ENCODE data around the gene ETFB.

The ETFB gene

GRCh38 chr19:51325161-51325976 lies 40.8 kb downstream of the ETFB start:
- H3K4me3 ChIP-seq (ENCODE audit: low read length) = no peak overlapping the region
- TF ChIP-seq CTCF (conservative IDR thresholded peaks at IDR 0.05; ENCODE audit: low read length) = no peak
- DNase-seq (ENCODE audit: low read depth) = no peak

- no peak for TF ChIP-seq CTCF (conservative IDR thresholded peaks at IDR 0.05; ENCODE audit: low read length)
- H3K4me3 ChIP-seq (ENCODE audit: low read length) = no peak overlapping the region
- DNase-seq (ENCODE audit: low read depth) = no peak
Observed at GRCh38 chr19:51324167-51324481, 42.1 kb downstream of the ETFB start.

GRCh38 chr19:51323481-51324166 lies 42.6 kb downstream of the ETFB start:
- TF ChIP-seq CTCF (conservative IDR thresholded peaks at IDR 0.05; ENCODE audit: low read length) = no peak
- no peak for DNase-seq (ENCODE audit: low read depth)
- H3K4me3 ChIP-seq (ENCODE audit: low read length) = no peak overlapping the region

GRCh38 chr19:51321799-51322198 lies 44.4 kb downstream of the ETFB start:
- no peak overlapping the region for H3K4me3 ChIP-seq (ENCODE audit: low read length)
- DNase-seq (ENCODE audit: low read depth) = no peak
- no peak for TF ChIP-seq CTCF (conservative IDR thresholded peaks at IDR 0.05; ENCODE audit: low read length)

GRCh38 chr19:51320280-51320657 lies 45.9 kb downstream of the ETFB start:
- DNase-seq (ENCODE audit: low read depth) = no peak
- TF ChIP-seq CTCF (conservative IDR thresholded peaks at IDR 0.05; ENCODE audit: low read length) = no peak
- H3K4me3 ChIP-seq (ENCODE audit: low read length) = no peak overlapping the region

GRCh38 chr19:51319649-51320279 lies 46.4 kb downstream of the ETFB start:
- TF ChIP-seq CTCF (conservative IDR thresholded peaks at IDR 0.05; ENCODE audit: low read length) = no peak
- DNase-seq (ENCODE audit: low read depth) = no peak
- no peak overlapping the region for H3K4me3 ChIP-seq (ENCODE audit: low read length)

Measured in AG10803 (cell line).